Measurements from ENCODE around the gene TBC1D19.

DNA sequence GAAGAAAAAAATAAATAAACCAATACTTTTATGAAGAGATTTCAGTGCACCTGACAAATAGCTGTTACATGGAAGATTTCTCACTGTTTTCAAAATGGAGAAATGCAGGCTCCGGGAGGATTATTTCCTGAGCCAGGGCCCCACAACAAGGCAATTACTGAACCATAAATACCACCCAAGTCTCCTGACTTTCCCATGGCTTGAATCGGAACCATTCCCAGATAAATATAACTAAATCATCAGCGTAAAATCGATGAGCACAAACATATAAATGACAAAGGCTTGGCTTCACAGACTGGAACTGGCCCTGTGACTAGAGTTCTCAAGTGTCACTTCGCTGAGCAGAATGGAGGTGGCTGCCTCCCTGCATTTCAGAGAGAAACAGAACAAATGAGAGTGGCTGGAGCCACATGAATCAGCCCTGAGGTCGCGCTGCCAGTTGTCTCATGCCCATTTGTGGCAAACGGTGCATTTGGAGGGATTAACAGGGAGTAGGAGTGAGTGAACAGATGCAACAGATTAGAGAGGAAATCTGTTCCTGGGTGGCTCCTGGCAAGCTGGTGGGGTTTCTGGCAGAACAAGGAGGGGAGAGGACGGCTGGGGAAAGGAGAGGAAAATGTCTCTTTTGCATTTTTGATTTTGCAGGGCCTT is 219.5 kb downstream of the TBC1D19 start:
- TF ChIP-seq POLR2A (IDR thresholded peaks at IDR 0.05) = no peak
- TF ChIP-seq, protein P1, sequence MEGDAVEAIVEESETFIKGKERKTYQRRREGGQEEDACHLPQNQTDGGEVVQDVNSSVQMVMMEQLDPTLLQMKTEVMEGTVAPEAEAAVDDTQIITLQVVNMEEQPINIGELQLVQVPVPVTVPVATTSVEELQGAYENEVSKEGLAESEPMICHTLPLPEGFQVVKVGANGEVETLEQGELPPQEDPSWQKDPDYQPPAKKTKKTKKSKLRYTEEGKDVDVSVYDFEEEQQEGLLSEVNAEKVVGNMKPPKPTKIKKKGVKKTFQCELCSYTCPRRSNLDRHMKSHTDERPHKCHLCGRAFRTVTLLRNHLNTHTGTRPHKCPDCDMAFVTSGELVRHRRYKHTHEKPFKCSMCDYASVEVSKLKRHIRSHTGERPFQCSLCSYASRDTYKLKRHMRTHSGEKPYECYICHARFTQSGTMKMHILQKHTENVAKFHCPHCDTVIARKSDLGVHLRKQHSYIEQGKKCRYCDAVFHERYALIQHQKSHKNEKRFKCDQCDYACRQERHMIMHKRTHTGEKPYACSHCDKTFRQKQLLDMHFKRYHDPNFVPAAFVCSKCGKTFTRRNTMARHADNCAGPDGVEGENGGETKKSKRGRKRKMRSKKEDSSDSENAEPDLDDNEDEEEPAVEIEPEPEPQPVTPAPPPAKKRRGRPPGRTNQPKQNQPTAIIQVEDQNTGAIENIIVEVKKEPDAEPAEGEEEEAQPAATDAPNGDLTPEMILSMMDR (IDR thresholded peaks at IDR 0.05 in 4 of 5, conservative IDR thresholded peaks at IDR 0.05 in 1 of 5) = no peak
